Stromal cell of bone marrow (primary cell): ENCODE results near the gene PAPSS2.
"Not testable (repeated sequence)": the region's sequence is repeated elsewhere in the genome, so short reads cannot be mapped to it uniquely, and the experiment has no call there.

Source experiments
- DNase-seq: peaks from one replicate; pipeline ENCODE4 v3.0.0-alpha.2; 2012; ENCODE audit warnings: low read depth

The PAPSS2 gene

GRCh38 chr10:87706731-87707130, 47.1 kb downstream of the PAPSS2 start:
- DNase-seq = no peak

DNA sequence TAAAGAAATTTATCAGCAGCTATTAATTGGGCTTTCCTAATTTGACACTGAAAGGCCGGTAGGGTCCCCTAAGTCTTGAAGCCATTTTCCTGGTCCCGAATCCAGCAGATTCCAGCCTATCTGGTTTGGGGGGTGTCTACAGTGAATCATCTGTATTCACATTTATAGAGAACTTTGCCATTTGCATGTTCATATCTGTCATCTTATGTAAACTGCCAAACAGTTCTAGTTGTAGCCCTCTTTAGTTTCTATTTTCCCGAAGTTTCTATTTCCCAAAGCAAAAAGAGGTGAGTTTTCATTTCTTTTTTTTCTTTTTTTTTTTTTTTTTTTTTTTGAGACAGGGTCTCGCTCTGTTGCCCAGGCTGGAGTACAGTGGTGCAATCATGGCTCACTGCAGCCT, 47.6 kb downstream of the PAPSS2 start:
- DNase-seq = no peak

GRCh38 chr10:87712913-87713616, 53.4 kb downstream of the PAPSS2 start:
- DNase-seq = no peak

GRCh38 chr10:87713707-87714106, 54.0 kb downstream of the PAPSS2 start:
- no peak for DNase-seq

DNA sequence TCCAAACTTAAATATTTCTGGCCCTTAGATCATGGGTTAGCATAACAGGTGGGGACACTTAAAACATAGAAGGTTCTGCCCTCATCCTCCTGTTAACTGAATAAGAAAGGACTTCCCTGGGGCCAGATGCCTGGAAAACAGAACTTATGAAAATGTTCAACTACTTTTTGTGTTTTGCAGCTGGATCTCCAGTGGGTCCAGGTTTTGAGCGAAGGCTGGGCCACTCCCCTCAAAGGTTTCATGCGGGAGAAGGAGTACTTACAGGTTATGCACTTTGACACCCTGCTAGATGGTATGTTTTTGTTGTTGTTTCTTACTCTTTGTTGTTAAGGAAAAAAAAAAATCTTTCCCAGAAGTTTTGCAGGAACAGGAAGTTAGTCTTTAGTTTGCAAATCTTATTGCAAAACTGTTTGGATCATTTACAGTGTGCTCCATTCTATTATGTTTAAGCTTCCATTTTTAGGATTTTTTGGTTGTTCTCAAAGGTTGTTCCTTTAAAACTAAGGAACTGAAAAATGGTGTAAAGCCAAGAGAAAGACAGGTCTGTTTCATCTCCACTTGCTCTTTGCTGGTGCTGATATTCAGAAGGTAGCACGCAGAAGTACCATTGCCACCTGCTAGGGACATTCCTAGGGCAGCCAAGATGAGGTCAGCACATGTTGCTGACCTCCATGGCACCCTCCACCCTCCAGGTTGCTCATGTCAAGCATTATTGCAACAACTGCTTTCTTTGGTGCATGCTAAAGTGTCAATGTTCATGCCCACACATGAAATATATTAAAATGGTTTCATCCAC, 56.1 kb downstream of the PAPSS2 start:
- no peak for DNase-seq

- no peak for DNase-seq
Observed at GRCh38 chr10:87716348-87716670, 56.6 kb downstream of the PAPSS2 start.

- DNase-seq = no peak
Observed at GRCh38 chr10:87720665-87721064, 61.0 kb downstream of the PAPSS2 start.

- DNase-seq = no peak
Observed at GRCh38 chr10:87721781-87722180, 62.1 kb downstream of the PAPSS2 start.

- DNase-seq = no peak
Observed at GRCh38 chr10:87722716-87723115, 63.0 kb downstream of the PAPSS2 start.

DNA sequence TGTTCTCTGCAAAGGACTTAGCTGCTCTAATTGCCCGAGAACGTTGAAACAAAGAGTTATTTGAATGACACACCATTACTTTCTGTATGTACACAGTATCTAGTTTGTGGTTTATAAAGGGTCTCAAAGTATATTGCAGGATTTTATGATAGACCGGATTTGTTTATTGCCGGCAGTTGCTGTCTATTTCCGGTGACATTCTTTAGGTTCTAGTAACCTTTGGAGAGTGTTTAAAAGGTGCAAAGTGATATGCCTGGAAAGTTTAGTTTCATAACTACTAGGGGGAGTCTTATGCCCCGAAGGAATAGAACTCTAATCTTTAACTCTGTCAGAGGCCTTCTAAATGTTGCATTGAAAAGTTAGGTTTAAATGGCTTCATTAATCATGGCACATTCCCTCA, 63.8 kb downstream of the PAPSS2 start:
- DNase-seq = no peak

- DNase-seq = no peak
Observed at GRCh38 chr10:87724789-87725188, 65.1 kb downstream of the PAPSS2 start.

DNA sequence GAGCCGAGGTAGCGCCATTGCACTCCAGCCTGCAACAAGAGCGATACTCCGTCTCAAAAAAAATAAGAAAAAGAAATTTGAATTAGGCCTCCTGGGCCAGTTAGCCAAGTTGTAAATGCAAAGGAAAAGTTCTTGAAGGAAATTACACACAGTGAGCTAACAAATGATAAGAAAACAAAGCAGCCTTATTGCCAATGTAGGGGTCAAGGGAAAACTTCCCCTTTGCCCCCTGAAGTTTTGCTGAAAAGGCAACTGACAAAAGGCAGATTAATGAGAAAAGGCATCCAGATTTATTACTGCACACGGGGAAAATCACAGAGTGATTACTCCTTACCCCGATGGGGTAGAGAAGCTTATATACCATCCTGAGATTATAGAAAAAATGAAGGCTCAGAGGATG, 70.3 kb downstream of the PAPSS2 start:
- no peak for DNase-seq

DNA sequence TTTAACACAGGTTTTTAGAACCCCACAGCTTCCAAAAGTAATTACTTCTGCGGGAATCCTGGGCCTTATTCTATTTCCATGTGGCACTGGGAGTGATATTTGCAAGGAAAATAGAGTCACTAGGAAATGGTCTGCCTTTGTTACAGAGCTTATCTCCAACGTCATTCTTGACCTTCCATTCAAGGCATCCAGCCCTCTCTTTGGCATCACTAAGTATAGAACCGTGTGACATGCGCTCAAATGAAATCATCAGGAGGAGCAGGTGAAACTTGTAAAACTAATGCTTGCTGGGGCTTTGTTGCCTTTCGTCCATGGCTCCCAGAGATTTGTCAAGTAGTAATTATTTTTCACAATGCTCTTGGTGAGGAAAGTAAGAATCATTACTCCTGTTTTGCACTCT, 73.4 kb downstream of the PAPSS2 start:
- no peak for DNase-seq

GRCh38 chr10:87734987-87735827, 75.5 kb downstream of the PAPSS2 start:
- DNase-seq = no peak

- DNase-seq = not testable (repeated sequence)
Observed at GRCh38 chr10:87738253-87738652, 78.6 kb downstream of the PAPSS2 start.

DNA sequence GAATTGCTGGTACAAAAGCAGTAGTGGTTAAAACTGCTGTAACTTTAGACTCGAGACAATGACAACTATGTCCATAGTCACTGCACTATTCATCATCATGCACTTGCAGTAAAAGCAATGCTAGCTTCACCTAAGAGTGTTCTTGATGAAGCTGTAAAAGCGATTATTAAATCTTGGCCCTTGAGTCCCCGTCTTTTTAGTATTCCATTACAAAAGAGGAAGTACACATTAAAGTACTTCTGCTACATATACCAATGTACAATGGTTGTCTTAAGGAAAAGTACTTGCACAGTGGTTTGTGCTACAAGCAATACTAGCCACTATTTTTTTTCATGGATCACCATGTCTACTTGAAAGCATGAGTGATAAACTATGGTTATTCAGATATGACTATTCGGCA, 80.0 kb downstream of the PAPSS2 start:
- DNase-seq = no peak

DNA sequence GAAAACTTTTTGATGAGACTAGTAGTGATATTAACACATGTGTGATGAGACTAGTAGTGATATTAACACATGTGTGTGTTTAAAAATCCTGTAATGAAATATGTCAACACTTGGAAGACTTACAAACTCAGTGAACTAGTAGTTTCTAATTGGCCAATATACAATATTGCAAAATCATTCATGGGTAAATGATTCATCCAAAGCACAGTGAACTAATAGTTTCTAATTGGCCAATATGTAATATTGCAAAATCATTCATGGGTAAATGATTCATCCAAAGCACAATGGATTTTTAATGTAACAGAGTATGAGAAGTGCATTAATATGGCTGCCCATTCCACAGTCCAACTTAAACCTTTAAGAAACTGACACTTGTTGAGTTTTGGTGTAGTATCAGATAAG, 80.6 kb downstream of the PAPSS2 start:
- DNase-seq = peak; percentile 80

GRCh38 chr10:87742992-87743610, 83.4 kb downstream of the PAPSS2 start:
- not testable (repeated sequence) for DNase-seq

DNA sequence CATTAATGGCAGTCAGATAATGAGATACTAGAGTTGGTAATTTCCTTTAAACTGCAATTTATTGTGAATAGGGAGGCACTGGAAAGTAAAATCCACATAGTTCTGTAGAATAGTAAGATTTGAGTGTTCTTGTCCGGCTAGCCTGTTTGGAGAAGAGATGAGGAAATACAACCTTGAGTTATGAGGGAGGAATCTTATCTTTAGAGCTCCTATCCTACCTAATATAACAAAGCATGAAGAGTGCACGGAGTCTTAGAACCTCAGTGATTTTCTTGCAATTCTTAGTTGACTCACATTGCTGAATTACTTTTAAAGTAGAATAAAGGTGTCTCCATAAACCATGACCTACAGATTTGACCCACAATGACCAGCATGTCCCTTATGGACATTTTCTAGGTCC, 84.9 kb downstream of the PAPSS2 start:
- no peak for DNase-seq

GRCh38 chr10:87746911-87747310, 87.2 kb downstream of the PAPSS2 start:
- no peak for DNase-seq

DNA sequence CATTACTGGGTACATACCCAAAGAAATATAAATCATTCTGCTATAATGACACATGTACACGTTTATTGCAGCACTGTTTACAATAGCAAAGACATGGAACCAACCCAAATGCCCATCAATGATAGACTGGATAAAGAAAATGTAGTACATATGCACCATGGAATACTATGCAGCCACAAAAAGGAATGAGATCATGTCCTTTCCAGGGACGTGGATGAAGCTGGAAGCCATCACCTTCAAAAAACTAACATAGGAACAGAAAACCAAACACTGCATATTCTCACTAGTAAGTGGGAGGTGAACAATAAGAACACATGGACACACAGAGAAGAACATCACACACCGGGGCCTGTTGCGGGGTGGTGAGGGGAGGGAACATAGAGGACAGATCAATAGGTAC, 88.6 kb downstream of the PAPSS2 start:
- DNase-seq = not testable (repeated sequence)

- DNase-seq = peak; percentile 65
Observed at GRCh38 chr10:87750001-87750671, 90.5 kb downstream of the PAPSS2 start.
